Effector memory CD4-positive, alpha-beta T cell (primary cell): Measurements from ENCODE around the gene LSS.
A peak's percentile ranks its signal among the peaks of the same experiment; 100 is the strongest.
"Not testable (repeated sequence)": the region's sequence is repeated elsewhere in the genome, so short reads cannot be mapped to it uniquely, and the experiment has no call there.

Source experiments
- DNase-seq, 3 donors: peaks; one replicate each; pipeline ENCODE4 v3.0.0-alpha.2; 2020
- H3K27ac ChIP-seq: 2 replicates; pipeline ENCODE4 v1.7.0; 2013; ENCODE audit warnings: mild to moderate bottlenecking, low read length, moderate library complexity; ENCODE audit not compliant: insufficient read depth, poor library complexity, severe bottlenecking
- H3K27me3 ChIP-seq: replicated peaks from 2 replicates; pipeline ENCODE4 v1.7.0; 2013; ENCODE audit warnings: mild to moderate bottlenecking, low read length; ENCODE audit not compliant: insufficient read depth, control insufficient read depth, poor library complexity, severe bottlenecking
- H3K36me3 ChIP-seq: 2 replicates; pipeline ENCODE4 v1.7.0; 2013; ENCODE audit warnings: mild to moderate bottlenecking, low read length, moderate library complexity; ENCODE audit not compliant: control insufficient read depth, insufficient read depth
- H3K4me1 ChIP-seq: 2 replicates; pipeline ENCODE4 v1.7.0; 2013; ENCODE audit warnings: low read length, mild to moderate bottlenecking; ENCODE audit not compliant: control insufficient read depth, insufficient read depth, poor library complexity, severe bottlenecking
- H3K4me3 ChIP-seq: 2 replicates; pipeline ENCODE4 v1.7.0; 2013; ENCODE audit warnings: low read length, low read depth, mild to moderate bottlenecking; ENCODE audit not compliant: insufficient read depth, poor library complexity, severe bottlenecking
- H3K9me3 ChIP-seq: 2 replicates; pipeline ENCODE4 v1.7.0; 2013; ENCODE audit warnings: mild to moderate bottlenecking, low read length, moderate library complexity; ENCODE audit not compliant: control insufficient read depth

Gene LSS

DNA sequence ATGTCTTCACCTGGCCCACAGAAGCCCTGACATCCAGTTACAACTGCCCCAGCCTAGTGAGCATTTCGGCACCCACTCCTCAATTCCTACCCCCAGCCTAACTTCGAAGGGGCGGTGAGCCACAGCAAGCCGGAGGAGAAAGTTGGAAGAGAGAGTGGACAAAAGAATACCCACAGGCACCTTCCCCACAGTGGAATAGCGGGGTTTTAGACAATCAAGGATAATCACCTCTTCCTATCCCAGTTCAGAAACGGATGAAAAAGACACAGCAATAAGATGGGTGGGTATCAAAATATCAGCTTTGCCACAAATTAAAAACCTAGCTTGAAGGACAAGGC lies 1.3 kb upstream of the LSS start:
- no peak overlapping the region for H3K27ac ChIP-seq
- H3K9me3 ChIP-seq, result no peaks in the 10 kb centered on the region
- no peaks in the 10 kb centered on the region for H3K27me3 ChIP-seq
- H3K4me1 ChIP-seq, result peaks cover 19% of the 10 kb centered on the region
- peak overlapping the region; percentile 67 for H3K4me3 ChIP-seq
- peaks cover 6% of the 10 kb centered on the region for H3K36me3 ChIP-seq
- no peak for DNase-seq

DNA sequence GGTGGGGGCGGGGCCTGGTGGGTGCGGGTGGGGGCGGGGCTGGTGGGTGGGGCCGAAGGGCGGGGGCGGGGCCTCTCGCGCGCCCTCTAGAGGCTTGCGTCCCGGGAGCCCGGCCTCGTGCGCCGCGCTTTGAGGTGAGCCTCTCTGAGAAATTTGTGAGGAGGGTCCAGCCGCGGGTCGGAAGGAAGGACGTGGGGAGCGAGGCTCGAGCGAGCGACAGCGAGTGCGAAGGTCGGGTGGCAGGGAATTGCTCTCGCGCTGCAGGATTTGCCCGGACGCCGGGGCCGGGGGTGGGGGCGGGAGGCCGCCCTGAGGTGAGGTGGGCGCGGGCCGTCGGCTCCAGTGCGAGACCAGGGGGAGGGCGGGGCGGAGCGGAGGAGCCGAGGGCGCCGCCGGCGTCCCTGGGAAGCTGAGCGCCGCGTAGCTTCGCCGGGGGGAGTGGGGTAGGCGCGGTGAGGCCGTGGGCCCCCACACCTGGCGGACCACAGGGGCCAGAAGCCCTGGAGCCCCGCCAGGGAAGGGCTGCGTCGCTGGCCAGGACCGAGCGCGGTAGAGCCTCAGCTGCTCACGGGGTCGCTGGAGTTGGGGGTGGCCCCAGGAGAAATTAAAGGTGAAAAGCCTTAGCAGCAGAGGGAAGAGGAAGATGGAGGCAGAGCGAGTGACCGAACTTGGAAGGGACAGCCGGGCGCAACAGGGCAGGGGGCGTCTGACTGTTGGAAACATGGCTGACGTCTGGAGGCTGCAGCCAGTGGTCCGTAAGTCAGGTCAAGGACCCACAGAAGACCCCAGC lies 754 bp upstream of the LSS start:
- no peaks in the 10 kb centered on the region for H3K27me3 ChIP-seq
- peak overlapping the region; percentile 47 for H3K27ac ChIP-seq
- peaks cover 19% of the 10 kb centered on the region for H3K4me1 ChIP-seq
- no peak for DNase-seq
- no peaks in the 10 kb centered on the region for H3K9me3 ChIP-seq
- H3K36me3 ChIP-seq, result peaks cover under 1% of the 10 kb centered on the region
- H3K4me3 ChIP-seq, result peak overlapping the region; percentile 67

DNA sequence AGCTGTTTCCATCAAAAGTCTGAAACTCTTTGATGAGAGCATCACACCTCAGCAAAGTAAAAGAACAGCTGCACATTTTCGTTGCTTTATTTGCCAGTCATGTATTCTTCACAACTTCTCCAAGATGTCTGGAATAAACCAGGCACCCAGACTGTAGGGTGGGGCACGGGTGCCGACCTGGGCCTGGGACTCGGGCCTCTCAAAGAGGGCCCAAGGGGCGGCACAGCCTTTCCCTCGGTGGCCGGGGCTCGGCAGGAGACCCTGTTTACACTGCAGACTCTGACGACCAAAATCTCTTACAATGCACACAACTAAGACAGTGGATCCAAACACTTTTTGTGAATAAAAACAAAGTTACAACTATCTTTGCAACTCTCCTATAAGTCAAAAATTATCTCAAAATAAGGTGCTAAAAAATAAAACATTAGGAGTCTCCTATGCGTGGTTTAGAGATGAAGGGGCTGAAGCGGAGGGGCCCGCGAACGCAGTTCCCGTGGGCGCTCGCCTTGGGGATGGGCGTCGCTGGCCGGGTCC lies 696 bp downstream of the LSS start:
- peak overlapping the region; percentile 87 for H3K4me3 ChIP-seq
- no peaks in the 10 kb centered on the region for H3K9me3 ChIP-seq
- no peaks in the 10 kb centered on the region for H3K27me3 ChIP-seq
- no peak for DNase-seq
- H3K36me3 ChIP-seq, result peaks cover under 1% of the 10 kb centered on the region
- H3K4me1 ChIP-seq, result peaks cover 19% of the 10 kb centered on the region
- H3K27ac ChIP-seq, result peak overlapping the region; percentile 66

DNA sequence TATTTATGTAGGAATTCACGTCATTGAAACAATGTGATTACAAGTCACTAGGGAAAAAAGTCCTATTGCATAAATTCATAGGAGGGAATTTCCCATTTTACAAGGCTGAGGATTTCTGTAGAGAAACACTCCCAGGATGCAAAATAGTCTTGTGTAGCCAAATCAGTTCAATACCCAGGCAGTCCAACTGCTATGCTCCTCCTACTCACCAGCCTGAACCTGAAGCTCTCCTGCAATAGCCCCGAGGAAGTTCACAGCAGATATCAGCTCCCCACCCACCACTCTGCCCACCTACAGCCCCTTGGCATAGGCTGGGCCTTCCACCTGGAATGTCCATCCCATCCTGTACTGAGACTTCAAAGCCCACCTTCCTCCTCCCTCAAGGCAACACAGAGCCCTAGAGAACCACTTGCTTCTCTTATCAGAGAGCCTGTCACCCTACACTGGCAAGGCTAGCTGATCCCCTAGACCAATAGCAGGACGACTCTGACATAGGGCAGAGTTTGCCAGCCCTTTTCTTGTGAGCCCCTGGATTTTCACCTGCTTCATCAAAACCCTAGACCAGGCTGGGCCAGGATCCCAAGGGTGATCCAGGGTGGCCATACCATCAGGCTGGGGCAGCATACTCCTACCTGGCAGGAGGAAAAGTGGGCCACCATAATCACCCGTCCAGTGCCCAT lies 1.5 kb downstream of the LSS start:
- peaks cover 19% of the 10 kb centered on the region for H3K4me1 ChIP-seq
- no peak overlapping the region for H3K4me3 ChIP-seq
- no peak overlapping the region for H3K27ac ChIP-seq
- no peak for DNase-seq
- no peaks in the 10 kb centered on the region for H3K9me3 ChIP-seq
- H3K36me3 ChIP-seq, result peaks cover 3% of the 10 kb centered on the region
- no peaks in the 10 kb centered on the region for H3K27me3 ChIP-seq

DNA sequence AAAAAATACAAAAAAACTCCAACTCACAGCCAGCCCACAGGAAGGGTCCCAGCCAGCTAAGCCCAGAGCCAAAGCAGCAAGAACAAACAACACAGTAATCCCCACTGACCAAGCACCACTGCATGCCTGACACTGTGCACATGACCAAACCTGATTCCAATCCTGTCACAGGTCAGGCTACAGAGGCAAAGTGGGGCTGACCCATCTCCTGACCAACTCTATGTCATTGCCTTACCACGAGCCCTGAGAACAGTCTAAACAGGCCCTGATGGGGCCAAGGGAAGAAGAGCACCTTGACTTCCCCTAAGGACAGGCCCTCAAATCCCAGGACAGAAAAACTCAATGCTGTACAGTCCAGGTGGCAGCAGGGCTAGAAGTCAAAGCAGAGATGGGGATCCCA lies 2.4 kb downstream of the LSS start:
- H3K9me3 ChIP-seq, result no peaks in the 10 kb centered on the region
- no peak for DNase-seq
- peaks cover 3% of the 10 kb centered on the region for H3K36me3 ChIP-seq
- no peak overlapping the region for H3K27ac ChIP-seq
- no peak overlapping the region for H3K4me3 ChIP-seq
- H3K4me1 ChIP-seq, result peaks cover 19% of the 10 kb centered on the region
- no peaks in the 10 kb centered on the region for H3K27me3 ChIP-seq

DNA sequence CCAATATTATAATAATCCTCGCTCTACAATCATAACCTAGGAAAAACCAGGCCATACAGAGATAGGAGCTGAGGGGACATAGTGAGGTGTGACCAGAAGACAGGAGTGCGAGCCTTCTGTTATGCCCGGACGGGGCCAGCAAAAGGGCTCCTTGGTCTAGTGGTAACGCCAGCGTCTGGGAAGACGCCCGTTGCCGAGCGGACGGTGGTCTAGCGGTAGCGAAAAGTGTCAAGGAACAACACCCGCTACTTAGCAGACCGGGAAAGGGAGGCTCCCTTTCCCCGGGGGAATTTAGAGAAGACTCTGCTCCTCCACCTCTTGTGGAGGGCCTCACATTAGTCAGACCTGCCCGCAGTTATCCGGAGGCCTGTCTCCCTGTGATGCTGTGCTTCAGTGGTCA lies 4.9 kb downstream of the LSS start:
- peaks cover 10% of the 10 kb centered on the region for H3K4me1 ChIP-seq
- not testable (repeated sequence) for H3K4me3 ChIP-seq, H3K27me3 ChIP-seq, H3K9me3 ChIP-seq, DNase-seq, H3K27ac ChIP-seq
- peaks cover 12% of the 10 kb centered on the region for H3K36me3 ChIP-seq

DNA sequence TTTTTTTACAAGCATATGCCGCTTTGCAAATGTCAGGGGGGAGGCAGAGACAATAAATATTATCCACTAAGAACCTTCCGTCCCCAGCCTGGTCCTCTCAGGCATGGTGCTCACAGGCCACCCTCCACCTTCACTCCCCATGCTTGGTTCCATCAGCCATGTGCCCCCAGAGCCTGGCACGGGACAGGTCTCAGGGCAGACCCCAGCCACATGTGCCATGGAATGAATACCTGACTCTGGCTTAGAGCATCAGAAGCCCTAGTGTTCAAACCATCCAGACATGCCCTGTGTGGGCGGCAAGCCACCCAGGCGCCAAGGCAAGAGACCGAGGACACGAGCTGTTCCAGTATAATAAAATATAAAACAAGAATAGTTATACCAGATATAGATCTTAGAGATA lies 5.4 kb downstream of the LSS start:
- H3K27ac ChIP-seq, result no peak overlapping the region
- H3K4me3 ChIP-seq, result no peak overlapping the region
- H3K36me3 ChIP-seq, result peaks cover 12% of the 10 kb centered on the region
- no peaks in the 10 kb centered on the region for H3K27me3 ChIP-seq
- H3K9me3 ChIP-seq, result no peaks in the 10 kb centered on the region
- peaks cover 10% of the 10 kb centered on the region for H3K4me1 ChIP-seq
- DNase-seq, result no peak

DNA sequence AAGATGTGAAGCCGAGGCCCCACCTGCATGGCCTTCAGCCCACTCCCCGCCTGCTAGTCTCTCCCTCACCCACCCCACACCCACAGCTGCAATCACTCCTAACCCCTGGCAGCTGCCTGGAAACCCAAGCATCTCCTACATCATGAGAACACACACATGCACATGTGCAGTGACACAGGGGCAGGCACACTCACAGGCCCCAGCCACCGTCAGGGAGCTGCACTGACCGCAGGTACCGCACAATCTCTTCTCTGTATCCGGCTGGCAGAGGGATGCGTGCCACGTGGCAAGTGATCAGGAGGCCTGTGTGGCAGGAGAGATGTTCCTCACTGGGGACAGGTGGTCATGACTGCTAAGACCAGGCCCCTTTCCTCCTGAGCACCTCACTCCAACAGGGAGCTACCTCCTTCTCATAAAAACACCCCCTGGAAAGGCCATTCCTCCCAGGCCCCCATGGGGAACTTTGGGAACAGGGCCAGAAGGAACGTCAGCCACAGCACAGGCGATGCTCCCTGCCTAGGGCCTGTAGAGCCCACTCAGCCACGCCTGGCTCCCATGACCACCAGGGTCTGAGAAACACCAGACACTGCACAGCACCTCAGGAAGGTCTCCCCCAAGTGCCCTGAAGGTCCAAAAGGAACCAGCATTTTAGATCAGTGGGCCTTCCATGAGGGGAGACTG lies 6.0 kb downstream of the LSS start:
- peaks cover 3% of the 10 kb centered on the region for H3K4me1 ChIP-seq
- no peak overlapping the region for H3K27ac ChIP-seq
- peaks cover 12% of the 10 kb centered on the region for H3K36me3 ChIP-seq
- no peak overlapping the region for H3K4me3 ChIP-seq
- H3K9me3 ChIP-seq, result no peaks in the 10 kb centered on the region
- H3K27me3 ChIP-seq, result no peaks in the 10 kb centered on the region
- DNase-seq, result no peak

DNA sequence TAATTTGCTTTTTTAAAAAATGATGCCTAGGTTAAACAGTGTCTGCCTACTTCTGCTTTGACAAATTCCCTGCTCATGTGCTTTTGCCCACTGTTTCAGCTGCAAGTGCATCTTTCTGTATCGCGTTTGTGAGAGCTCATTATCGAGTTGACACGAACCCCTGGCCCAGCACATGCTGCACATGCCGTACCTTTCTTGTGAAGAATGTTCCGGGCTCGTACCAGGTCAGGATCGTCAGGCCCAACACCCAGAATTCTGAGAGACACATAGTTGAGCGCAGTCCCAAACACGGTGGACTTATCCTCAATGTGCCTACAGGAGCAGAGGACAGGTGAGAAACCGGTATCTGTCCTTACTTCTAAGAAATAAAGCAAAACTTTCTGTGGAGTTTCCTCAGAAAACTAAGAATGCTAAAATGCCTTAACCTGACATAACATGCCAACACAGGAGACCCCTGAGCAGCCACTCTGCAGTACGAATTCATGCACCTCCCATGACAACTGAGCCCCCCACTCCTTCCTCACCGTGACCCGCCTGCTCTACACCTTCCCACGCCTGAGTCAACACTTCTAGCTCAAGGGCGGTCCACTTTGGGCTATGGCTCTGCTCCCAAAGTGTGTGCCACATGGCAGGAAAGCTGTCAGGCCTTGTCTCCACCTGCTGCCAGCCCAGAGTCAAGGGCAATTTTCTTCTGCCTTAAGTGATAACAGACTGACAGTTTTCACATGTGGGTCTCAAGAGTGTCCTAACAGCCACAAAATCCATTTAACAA lies 6.7 kb downstream of the LSS start:
- Histone ChIP-seq H3K27me3 (no peaks in the 10 kb centered on the region), H3K9me3 (no peaks in the 10 kb centered on the region), H3K27ac (no peak overlapping the region), H3K4me3 (no peak overlapping the region), H3K36me3 (peaks cover 12% of the 10 kb centered on the region), H3K4me1 (no peaks in the 10 kb centered on the region)
- no peak for DNase-seq
